Rectal smooth muscle tissue (tissue), 1 donor: ENCODE data around the gene BCL6.

ENCODE experiments used
- H3K27ac ChIP-seq: one replicate; pipeline ENCODE4 v1.7.0; 2013; ENCODE audit warnings: low read depth, low read length, inconsistent platforms
- H3K27me3 ChIP-seq: one replicate; pipeline ENCODE4 v1.7.0; 2013; ENCODE audit warnings: low read length; ENCODE audit not compliant: control insufficient read depth, insufficient read depth
- H3K36me3 ChIP-seq: one replicate; pipeline ENCODE4 v1.7.0; 2013; ENCODE audit warnings: low read length; ENCODE audit not compliant: control insufficient read depth, insufficient read depth
- H3K4me1 ChIP-seq: one replicate; pipeline ENCODE4 v1.7.0; 2013; ENCODE audit warnings: low read length; ENCODE audit not compliant: control insufficient read depth, insufficient read depth
- H3K4me3 ChIP-seq: one replicate; pipeline ENCODE4 v1.7.0; 2013; ENCODE audit warnings: low read length
- H3K9ac ChIP-seq: one replicate; pipeline ENCODE4 v1.7.0; 2013; ENCODE audit warnings: low read length

The BCL6 gene

GRCh38 chr3:187733371-187733770 is 11.9 kb downstream of the BCL6 start:
- H3K27ac ChIP-seq, result no peak overlapping the region
- H3K4me1 ChIP-seq, result peaks cover 16% of the 10 kb centered on the region
- no peak overlapping the region for H3K9ac ChIP-seq
- H3K4me3 ChIP-seq, result no peak overlapping the region
- peaks cover 15% of the 10 kb centered on the region for H3K36me3 ChIP-seq
- no peaks in the 10 kb centered on the region for H3K27me3 ChIP-seq

- Histone ChIP-seq H3K36me3 (peaks cover 47% of the 10 kb centered on the region), H3K4me1 (no peaks in the 10 kb centered on the region), H3K27ac (no peak overlapping the region), H3K9ac (no peak overlapping the region), H3K27me3 (no peaks in the 10 kb centered on the region), H3K4me3 (no peak overlapping the region)
These were observed 15.7 kb downstream of the BCL6 start for GRCh38 chr3:187729598-187729997.

DNA sequence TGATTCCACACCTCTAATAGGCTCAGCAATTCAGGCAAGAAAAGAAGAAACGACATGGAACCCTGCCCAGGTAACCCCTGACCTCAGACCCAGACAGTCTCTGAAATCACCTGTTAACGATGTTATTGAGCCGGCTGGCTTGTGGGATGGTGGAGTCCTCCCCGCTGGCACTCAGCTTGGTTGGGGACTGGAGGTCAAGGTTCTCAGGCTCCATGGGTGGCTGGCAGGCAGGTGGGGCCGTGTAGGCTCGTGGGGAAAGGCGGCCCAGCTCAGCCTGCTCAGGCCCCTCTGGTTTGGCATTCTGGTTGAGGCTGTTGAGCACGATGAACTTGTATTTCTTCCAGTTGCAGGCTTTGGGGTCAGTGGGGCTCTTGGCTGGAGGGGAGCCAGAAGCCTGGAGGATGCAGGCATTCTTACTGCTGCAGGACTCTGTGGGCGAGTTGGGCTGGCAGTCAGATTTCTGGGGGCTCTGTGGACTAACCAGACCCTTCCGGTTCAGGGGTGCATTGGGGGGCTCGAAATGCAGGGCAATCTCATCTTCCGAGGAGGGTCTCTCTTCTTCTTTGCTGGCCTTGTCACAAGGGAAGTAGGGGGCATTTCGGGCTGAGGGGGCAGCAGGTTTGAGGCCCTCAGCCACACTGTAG is 16.2 kb downstream of the BCL6 start:
- Histone ChIP-seq H3K36me3 (peaks cover 48% of the 10 kb centered on the region), H3K4me1 (no peaks in the 10 kb centered on the region), H3K9ac (no peak overlapping the region), H3K4me3 (no peak overlapping the region), H3K27ac (no peak overlapping the region), H3K27me3 (no peaks in the 10 kb centered on the region)

GRCh38 chr3:187728248-187728647 is 17.0 kb downstream of the BCL6 start:
- H3K4me1 ChIP-seq, result no peaks in the 10 kb centered on the region
- peaks cover 46% of the 10 kb centered on the region for H3K36me3 ChIP-seq
- H3K9ac ChIP-seq, result no peak overlapping the region
- H3K27me3 ChIP-seq, result no peaks in the 10 kb centered on the region
- no peak overlapping the region for H3K4me3 ChIP-seq
- no peak overlapping the region for H3K27ac ChIP-seq

DNA sequence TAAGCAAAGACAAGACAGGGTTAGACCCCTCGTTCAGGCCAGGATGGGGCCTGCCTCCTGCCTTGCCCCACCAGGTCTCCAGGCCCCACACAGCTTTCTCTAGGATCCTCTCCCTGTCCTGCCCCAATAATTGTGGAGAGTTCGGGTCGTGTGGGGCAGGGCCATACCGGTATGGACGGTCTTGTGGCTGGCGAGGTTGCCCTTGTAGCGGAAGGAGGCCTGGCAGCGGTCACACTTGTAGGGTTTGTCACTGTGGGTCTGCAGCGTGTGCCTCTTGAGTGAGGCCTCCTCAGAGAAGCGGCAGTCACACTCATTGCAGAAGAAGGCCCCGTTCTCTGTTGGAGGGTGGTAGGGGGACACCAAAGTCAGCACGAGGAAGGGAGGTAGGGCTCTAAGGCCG is 18.7 kb downstream of the BCL6 start:
- no peaks in the 10 kb centered on the region for H3K27me3 ChIP-seq
- H3K36me3 ChIP-seq, result peaks cover 51% of the 10 kb centered on the region
- H3K9ac ChIP-seq, result no peak overlapping the region
- H3K27ac ChIP-seq, result no peak overlapping the region
- H3K4me1 ChIP-seq, result no peaks in the 10 kb centered on the region
- H3K4me3 ChIP-seq, result no peak overlapping the region

GRCh38 chr3:187725653-187726370 is 19.5 kb downstream of the BCL6 start:
- Histone ChIP-seq H3K27ac (no peak overlapping the region), H3K9ac (no peak overlapping the region), H3K36me3 (peaks cover 48% of the 10 kb centered on the region), H3K27me3 (no peaks in the 10 kb centered on the region), H3K4me3 (no peak overlapping the region), H3K4me1 (no peaks in the 10 kb centered on the region)

GRCh38 chr3:187725224-187725623 is 20.0 kb downstream of the BCL6 start:
- no peak overlapping the region for H3K9ac ChIP-seq
- H3K27ac ChIP-seq, result no peak overlapping the region
- peaks cover 48% of the 10 kb centered on the region for H3K36me3 ChIP-seq
- H3K4me1 ChIP-seq, result no peaks in the 10 kb centered on the region
- H3K4me3 ChIP-seq, result no peak overlapping the region
- H3K27me3 ChIP-seq, result no peaks in the 10 kb centered on the region

DNA sequence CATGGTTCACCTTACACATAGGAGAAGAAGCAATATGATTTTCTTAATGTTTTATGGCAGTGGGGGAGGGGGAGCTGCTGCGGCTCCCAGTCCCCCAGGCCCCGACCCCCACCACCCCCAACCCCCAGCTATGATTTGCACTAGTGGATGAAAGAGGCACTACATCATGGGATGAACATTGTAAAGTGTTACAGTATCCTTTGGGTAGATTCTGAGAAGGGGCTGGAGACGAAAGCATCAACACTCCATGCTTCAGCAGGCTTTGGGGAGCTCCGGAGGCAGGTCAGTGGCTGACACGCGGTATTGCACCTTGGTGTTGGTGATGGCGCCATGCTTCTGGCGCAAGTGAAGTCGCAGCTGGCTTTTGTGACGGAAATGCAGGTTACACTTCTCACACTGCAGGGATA is 23.1 kb downstream of the BCL6 start:
- no peak overlapping the region for H3K4me3 ChIP-seq
- no peak overlapping the region for H3K9ac ChIP-seq
- no peak overlapping the region for H3K27ac ChIP-seq
- H3K27me3 ChIP-seq, result no peaks in the 10 kb centered on the region
- peaks cover 35% of the 10 kb centered on the region for H3K36me3 ChIP-seq
- H3K4me1 ChIP-seq, result peaks cover 3% of the 10 kb centered on the region

GRCh38 chr3:187721055-187721454 is 24.2 kb downstream of the BCL6 start:
- no peak overlapping the region for H3K9ac ChIP-seq
- H3K27me3 ChIP-seq, result no peaks in the 10 kb centered on the region
- H3K4me3 ChIP-seq, result no peak overlapping the region
- peaks cover 24% of the 10 kb centered on the region for H3K36me3 ChIP-seq
- peaks cover 3% of the 10 kb centered on the region for H3K4me1 ChIP-seq
- H3K27ac ChIP-seq, result no peak overlapping the region

DNA sequence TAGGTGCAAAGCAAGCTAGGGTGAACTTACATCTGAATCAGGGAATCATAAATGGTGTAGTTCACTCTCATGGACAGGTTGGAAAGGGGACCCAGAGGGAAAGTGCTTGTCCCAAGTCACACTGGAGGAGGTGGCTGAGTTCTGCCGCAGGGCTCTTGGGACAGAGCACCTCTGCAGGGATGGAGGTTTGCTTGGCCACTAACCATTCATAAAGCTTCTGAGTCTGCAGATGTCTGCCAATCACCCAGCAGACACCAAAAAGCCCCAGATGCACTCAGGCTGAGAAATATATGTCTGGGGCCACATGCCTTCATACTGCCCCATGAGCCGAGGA is 25.0 kb downstream of the BCL6 start:
- Histone ChIP-seq H3K27ac (peak overlapping the region; percentile 67), H3K4me1 (peaks cover 3% of the 10 kb centered on the region), H3K9ac (no peak overlapping the region), H3K36me3 (peaks cover 17% of the 10 kb centered on the region), H3K27me3 (no peaks in the 10 kb centered on the region), H3K4me3 (no peak overlapping the region)

GRCh38 chr3:187719628-187720336 is 25.5 kb downstream of the BCL6 start:
- H3K36me3 ChIP-seq, result peaks cover 12% of the 10 kb centered on the region
- peaks cover 3% of the 10 kb centered on the region for H3K4me1 ChIP-seq
- H3K27ac ChIP-seq, result peak overlapping the region; percentile 67
- no peaks in the 10 kb centered on the region for H3K27me3 ChIP-seq
- H3K4me3 ChIP-seq, result no peak overlapping the region
- H3K9ac ChIP-seq, result no peak overlapping the region

DNA sequence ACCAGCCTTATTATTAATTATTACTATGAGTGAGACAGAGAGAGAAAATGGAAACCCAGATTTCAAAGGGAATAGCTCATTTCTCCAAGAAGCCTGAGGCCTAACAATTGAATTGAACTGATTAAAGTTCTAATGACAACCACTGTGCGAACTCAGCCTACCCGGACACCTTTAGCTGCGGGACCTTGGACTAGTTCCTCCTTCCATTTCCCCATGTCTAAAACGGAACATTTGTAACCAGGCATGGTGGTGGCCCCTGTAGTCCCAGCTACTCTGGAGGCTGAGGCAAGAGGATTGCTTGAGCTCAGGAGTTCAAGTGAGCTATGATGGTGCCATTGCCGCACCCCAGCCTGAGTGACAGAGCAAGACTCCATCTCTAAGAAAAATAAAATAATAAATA is 26.5 kb downstream of the BCL6 start:
- no peak overlapping the region for H3K27ac ChIP-seq
- no peak overlapping the region for H3K9ac ChIP-seq
- H3K4me3 ChIP-seq, result no peak overlapping the region
- peaks cover 9% of the 10 kb centered on the region for H3K36me3 ChIP-seq
- H3K4me1 ChIP-seq, result peaks cover 3% of the 10 kb centered on the region
- H3K27me3 ChIP-seq, result no peaks in the 10 kb centered on the region
